ENCODE results near the gene CAVIN2.

Gene CAVIN2

GRCh38 chr2:191846515-191847476 is at the start of gene CAVIN2:
Gene CAVIN2 (minus strand): TSS chr2:191847088. CDS start chr2:191846925, 163 bp downstream.
- no peak for DNase-seq (ENCODE audit: low read depth, low spot score)

- DNase-seq (ENCODE audit: low read depth, low spot score): no peak
Observed at GRCh38 chr2:191895743-191896142, 48.9 kb upstream of the CAVIN2 start.

- DNase-seq (ENCODE audit: low read depth, low spot score): no peak
Observed at GRCh38 chr2:191895195-191895594, 48.3 kb upstream of the CAVIN2 start.

GRCh38 chr2:191894681-191895147 is 47.8 kb upstream of the CAVIN2 start:
- no peak for DNase-seq (ENCODE audit: low read depth, low spot score)

GRCh38 chr2:191892391-191892790 is 45.5 kb upstream of the CAVIN2 start:
- DNase-seq (ENCODE audit: low read depth, low spot score): no peak

- no peak for DNase-seq (ENCODE audit: low read depth, low spot score)
Observed at GRCh38 chr2:191891656-191892055, 44.8 kb upstream of the CAVIN2 start.

- DNase-seq (ENCODE audit: low read depth, low spot score): no peak
Observed at GRCh38 chr2:191889931-191890330, 43.0 kb upstream of the CAVIN2 start.

- no peak for DNase-seq (ENCODE audit: low read depth, low spot score)
Observed at GRCh38 chr2:191888400-191889166, 41.7 kb upstream of the CAVIN2 start.

GRCh38 chr2:191885650-191886049 is 38.8 kb upstream of the CAVIN2 start:
- no peak for DNase-seq (ENCODE audit: low read depth, low spot score)

- DNase-seq (ENCODE audit: low read depth, low spot score): no peak
Observed at GRCh38 chr2:191885098-191885497, 38.2 kb upstream of the CAVIN2 start.

- no peak for DNase-seq (ENCODE audit: low read depth, low spot score)
Observed at GRCh38 chr2:191881982-191882816, 35.3 kb upstream of the CAVIN2 start.

GRCh38 chr2:191878548-191879279 is 31.8 kb upstream of the CAVIN2 start:
- no peak for DNase-seq (ENCODE audit: low read depth, low spot score)

GRCh38 chr2:191877875-191878274 is 31.0 kb upstream of the CAVIN2 start:
- no peak for DNase-seq (ENCODE audit: low read depth, low spot score)

- no peak for DNase-seq (ENCODE audit: low read depth, low spot score)
Observed at GRCh38 chr2:191875859-191876258, 29.0 kb upstream of the CAVIN2 start.

GRCh38 chr2:191870744-191871143 is 23.9 kb upstream of the CAVIN2 start:
- no peak for DNase-seq (ENCODE audit: low read depth, low spot score)

- DNase-seq (ENCODE audit: low read depth, low spot score): no peak
Observed at GRCh38 chr2:191869781-191870180, 22.9 kb upstream of the CAVIN2 start.

- DNase-seq (ENCODE audit: low read depth, low spot score): no peak
Observed at GRCh38 chr2:191869178-191869577, 22.3 kb upstream of the CAVIN2 start.

- DNase-seq (ENCODE audit: low read depth, low spot score): no peak
Observed at GRCh38 chr2:191867507-191867847, 20.6 kb upstream of the CAVIN2 start.

- DNase-seq (ENCODE audit: low read depth, low spot score): no peak
Observed at GRCh38 chr2:191866675-191867506, 20.0 kb upstream of the CAVIN2 start.

GRCh38 chr2:191866195-191866594 is 19.3 kb upstream of the CAVIN2 start:
- DNase-seq (ENCODE audit: low read depth, low spot score): no peak
